GM23338 (cell line): ENCODE results near the gene ATG4B.

Experiments
- CREB1 ChIP-seq: fragments of 250-450 bp; sonication (Bioruptor Pico); IDR thresholded peaks from 2 replicates; pipeline ENCODE4 v1.5.0; 2020; ENCODE audit warnings: low read depth, mild to moderate bottlenecking, moderate library complexity
- CTCF ChIP-seq, 2 experiments: fragments of 200-600 bp in 1 of 2; sonication (generic) in 1 of 2; conservative IDR thresholded peaks; 2 replicates each; pipeline versions ENCODE4 v1.5.1 to v1.6.1; 2016 to 2017; ENCODE audit warnings: antibody characterized with exemption in 2 of 2, low read depth in 2 of 2, mild to moderate bottlenecking in 2 of 2, moderate library complexity in 1 of 2
- EZH2 ChIP-seq: fragments of 200-600 bp; sonication (generic); IDR thresholded peaks from one replicate; pipeline ENCODE4 v1.8.0; 2017; ENCODE audit warnings: antibody characterized with exemption, mild to moderate bottlenecking, low read depth; ENCODE audit not compliant: unreplicated experiment
- EZH2phosphoT487 ChIP-seq: fragments of 200-600 bp; sonication (generic); IDR thresholded peaks from one replicate; pipeline ENCODE4 v1.8.1; 2018; ENCODE audit warnings: antibody characterized with exemption; ENCODE audit not compliant: unreplicated experiment
- POLR2AphosphoS5 ChIP-seq: IDR thresholded peaks from 2 replicates; pipeline ENCODE4 v1.6.1; 2016; ENCODE audit warnings: antibody characterized with exemption, low read depth
- STAT1 ChIP-seq: IDR thresholded peaks from one replicate; pipeline ENCODE4 v1.6.1; 2016; ENCODE audit warnings: antibody characterized with exemption; ENCODE audit not compliant: unreplicated experiment
- ZNF114 ChIP-seq: fragments of 250-450 bp; sonication (Bioruptor Pico); IDR thresholded peaks from 2 replicates; pipeline ENCODE4 v1.5.0; 2020; ENCODE audit warnings: mild to moderate bottlenecking, moderate library complexity
- TF ChIP-seq, protein P1 (sequence below): IDR thresholded peaks from one replicate; pipeline ENCODE4 v1.6.1; 2018; ENCODE audit warnings: antibody characterized with exemption; ENCODE audit not compliant: unreplicated experiment

GRCh38 chr2:241645915-241646645, 8.6 kb downstream of the ATG4B start:
- TF ChIP-seq, protein P1, sequence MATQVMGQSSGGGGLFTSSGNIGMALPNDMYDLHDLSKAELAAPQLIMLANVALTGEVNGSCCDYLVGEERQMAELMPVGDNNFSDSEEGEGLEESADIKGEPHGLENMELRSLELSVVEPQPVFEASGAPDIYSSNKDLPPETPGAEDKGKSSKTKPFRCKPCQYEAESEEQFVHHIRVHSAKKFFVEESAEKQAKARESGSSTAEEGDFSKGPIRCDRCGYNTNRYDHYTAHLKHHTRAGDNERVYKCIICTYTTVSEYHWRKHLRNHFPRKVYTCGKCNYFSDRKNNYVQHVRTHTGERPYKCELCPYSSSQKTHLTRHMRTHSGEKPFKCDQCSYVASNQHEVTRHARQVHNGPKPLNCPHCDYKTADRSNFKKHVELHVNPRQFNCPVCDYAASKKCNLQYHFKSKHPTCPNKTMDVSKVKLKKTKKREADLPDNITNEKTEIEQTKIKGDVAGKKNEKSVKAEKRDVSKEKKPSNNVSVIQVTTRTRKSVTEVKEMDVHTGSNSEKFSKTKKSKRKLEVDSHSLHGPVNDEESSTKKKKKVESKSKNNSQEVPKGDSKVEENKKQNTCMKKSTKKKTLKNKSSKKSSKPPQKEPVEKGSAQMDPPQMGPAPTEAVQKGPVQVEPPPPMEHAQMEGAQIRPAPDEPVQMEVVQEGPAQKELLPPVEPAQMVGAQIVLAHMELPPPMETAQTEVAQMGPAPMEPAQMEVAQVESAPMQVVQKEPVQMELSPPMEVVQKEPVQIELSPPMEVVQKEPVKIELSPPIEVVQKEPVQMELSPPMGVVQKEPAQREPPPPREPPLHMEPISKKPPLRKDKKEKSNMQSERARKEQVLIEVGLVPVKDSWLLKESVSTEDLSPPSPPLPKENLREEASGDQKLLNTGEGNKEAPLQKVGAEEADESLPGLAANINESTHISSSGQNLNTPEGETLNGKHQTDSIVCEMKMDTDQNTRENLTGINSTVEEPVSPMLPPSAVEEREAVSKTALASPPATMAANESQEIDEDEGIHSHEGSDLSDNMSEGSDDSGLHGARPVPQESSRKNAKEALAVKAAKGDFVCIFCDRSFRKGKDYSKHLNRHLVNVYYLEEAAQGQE: no peak
- TF ChIP-seq POLR2AphosphoS5: no peak
- no peak for TF ChIP-seq EZH2phosphoT487
- no peak for TF ChIP-seq EZH2
- no peak for TF ChIP-seq CTCF (conservative IDR thresholded peaks at IDR 0.05; ENCODE audit: low read depth in 2 of 2)
- no peak for TF ChIP-seq ZNF114
- TF ChIP-seq STAT1: no peak
- no peak for TF ChIP-seq CREB1
